ENCODE results near the gene SCYGR3.

GRCh38 chr2:227597036-227597435 lies 17.6 kb downstream of the SCYGR3 start:
- no peak for TF ChIP-seq POLR2AphosphoS5 (IDR thresholded peaks at IDR 0.05; ENCODE audit: borderline replicate concordance, low read depth, low read length)
- no peak for TF ChIP-seq EZH2 (IDR thresholded peaks at IDR 0.05)
